GM18520 (cell line): ENCODE data around the gene RAP1B.
"Not testable (repeated sequence)": the region's sequence is repeated elsewhere in the genome, so short reads cannot be mapped to it uniquely, and the experiment has no call there.

Experiments
- ATAC-seq: cut with Tn5 transposase; IDR thresholded peaks from one replicate; pipeline ENCODE4 v1.9.1; 2021; ENCODE audit not compliant: unreplicated experiment

Gene RAP1B

DNA sequence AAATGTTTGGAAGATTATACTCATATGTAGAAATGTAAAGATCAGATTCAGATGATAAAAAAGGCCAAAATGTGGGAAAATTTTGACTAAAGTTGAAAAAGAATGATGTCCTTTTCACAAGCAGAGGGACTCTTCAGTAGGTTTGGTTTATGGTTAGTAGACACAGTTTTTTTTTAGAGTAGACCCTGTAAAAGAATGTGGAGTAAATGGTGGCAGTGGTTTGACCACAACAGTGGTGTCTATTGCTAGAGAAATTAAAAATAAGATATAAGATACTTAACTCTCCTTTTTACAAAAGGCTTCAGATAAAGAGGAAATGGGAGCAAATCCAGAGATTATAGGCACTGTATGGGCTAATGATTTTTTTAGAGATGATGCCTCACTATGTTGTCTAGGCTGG, 21.8 kb downstream of the RAP1B start:
- ATAC-seq = no peak

DNA sequence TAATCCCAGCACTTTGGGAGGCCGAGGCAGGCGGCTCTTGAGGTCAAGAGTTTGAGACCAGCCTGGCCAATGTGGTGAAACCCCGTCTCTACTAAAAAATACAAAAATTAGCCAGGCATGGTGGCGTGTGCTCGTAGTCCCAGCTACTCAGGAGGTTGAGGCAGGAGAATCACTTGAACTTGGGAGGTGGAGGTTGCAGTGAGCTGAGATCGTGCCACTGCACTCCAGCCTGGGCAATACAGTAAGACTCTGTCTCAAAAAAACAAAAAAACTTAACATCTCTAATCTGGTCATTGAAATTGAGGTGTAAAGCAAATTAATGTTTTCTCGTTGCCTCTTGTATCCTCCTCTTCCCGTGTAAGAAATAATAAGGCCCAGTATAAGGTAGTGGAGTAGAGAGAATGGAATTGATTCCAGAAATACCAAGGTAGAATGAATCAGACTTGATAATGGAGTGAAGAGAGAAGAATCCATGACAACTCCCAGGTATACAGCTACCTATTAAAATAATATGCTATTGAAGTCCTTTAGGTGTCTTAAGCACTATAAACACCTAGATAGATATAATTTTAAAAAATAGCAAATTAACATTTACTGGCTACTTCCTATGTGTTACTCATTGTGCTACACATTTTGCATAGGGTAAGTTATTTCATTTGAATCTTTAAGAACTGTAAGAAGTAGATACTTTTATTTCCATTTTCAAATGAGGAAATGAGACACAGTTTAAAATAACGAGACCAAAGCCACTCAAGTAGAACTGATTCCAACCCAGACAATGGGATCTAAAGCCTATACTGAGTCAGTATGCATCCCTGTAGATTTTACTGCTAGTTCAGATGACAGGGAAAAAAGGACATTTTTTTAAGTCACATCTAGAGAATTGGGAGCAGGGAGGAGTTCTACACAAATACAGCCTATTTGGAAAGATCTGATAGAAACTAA, 23.2 kb downstream of the RAP1B start:
- ATAC-seq = peak; percentile 31

DNA sequence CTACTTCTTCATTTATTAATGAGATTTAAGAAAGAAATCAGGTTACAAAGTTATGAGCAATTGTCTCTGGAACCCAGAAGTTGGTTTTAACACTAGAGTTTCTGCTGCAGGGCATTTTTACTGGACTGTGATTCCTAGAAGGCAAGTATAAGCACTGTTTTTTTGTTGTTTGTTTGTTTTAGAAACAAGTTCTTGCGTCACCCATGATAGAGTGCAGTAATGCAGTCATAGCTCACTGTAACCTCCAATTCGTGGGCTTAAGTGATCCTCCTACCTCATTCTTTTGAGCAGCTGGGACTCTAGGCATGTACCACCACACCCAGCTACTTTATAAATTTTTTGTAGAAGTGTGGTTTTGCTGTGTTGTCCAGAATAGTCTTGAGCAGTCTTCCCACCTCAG, 25.6 kb downstream of the RAP1B start:
- no peak for ATAC-seq

DNA sequence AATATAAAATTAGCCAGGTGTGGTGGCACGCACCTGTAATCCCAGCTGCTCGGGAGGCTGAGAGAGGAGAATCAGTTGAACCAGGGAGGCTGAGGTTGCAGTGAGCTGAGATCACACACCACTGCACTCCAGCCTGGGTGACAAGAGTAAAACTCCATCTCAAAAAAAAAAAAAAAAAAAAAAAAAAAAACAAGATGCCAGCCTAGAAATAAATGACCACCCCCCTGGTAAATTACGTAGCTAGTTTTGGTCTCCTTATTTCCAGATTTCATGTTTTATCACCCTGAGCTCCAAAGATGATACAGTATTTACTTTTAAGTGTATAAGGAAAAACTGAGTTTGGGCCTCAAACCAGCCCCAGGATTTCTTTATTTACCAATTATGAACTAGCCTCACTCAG, 26.7 kb downstream of the RAP1B start:
- not testable (repeated sequence) for ATAC-seq

DNA sequence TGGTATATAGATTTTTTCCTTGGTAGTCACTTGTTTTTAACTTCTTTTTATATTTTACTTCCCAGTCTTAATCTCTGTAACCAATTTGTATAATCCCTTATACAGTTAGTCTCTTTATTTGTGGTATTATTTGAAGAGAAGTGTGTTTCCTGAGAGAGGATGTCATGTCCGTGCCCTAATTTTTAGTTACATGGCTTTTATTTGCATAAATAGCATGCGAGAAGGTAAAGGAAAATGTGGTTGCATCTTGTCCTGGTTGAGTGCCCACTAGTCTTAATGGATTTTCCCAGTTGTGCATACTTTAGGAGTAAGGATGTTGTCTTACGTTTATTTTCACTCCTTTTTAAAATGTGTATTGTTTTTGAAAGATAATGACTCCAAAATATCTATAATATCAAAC, 27.5 kb downstream of the RAP1B start:
- no peak for ATAC-seq

DNA sequence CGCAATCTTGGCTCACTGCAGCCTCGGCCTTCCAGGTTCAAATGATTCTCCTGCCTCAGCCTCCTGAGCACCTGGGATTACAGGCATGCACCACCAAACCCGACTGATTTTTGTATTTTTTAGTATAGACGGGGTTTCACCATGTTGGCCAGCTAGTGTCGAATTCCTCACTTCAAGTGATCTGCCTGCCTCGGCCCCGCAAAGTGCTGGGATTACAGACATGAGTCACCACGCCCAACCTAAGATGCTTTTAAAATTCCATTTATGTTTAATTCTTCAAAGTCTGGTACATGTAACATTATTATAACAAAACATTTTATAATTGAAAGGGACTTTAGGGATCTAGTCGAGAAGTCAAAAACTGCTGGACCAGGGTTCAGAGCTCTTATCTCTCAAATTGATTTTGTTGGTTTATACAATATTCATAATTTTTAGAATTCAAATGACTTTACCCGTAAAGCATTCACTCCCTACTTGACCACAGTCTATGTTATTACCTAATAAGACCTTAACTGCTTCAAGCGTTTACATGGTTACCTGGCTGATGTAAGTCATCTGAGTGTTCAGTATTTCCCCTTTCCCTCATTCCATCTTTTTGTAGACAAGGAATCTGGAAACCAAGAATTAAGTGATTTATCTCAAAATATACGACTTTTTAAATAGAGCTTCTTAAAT, 28.2 kb downstream of the RAP1B start:
- ATAC-seq = no peak

DNA sequence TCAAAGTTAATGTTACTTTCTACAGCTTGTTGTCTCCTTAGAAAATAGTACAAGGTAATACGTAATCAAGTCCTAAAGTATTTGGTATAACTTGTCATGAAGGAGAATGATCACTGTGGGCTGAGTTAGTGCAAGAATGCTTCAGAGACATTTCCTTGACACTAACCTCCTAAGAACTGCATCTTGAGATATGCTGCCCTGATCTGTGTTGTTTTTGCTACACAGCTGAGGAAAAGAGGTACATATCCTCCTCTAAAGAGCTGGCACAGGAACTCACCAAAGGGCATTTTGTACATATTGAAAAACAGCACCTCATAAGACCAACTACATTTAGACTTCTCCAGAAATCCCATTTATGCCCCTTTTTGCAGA, 28.7 kb downstream of the RAP1B start:
- ATAC-seq = no peak

DNA sequence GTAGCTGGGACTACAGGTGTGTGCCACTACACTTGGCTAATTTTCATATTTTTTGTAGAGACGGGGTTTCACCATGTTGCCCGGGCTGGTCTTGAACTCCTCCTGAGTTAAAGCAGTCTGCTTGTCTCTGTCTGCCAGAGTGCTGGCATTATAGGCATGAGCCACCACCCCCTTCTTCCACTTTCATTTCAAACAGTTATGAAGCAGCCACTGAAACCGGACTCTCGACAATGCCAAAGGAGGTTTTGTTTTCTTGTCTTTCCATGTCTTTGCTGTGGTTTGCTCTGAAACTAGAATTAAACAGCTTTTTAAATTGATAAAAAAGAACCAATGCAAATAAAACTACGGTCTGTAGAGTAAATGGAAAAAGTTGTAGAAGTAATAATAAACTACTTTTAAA, 30.4 kb downstream of the RAP1B start:
- peak; percentile 83 for ATAC-seq

DNA sequence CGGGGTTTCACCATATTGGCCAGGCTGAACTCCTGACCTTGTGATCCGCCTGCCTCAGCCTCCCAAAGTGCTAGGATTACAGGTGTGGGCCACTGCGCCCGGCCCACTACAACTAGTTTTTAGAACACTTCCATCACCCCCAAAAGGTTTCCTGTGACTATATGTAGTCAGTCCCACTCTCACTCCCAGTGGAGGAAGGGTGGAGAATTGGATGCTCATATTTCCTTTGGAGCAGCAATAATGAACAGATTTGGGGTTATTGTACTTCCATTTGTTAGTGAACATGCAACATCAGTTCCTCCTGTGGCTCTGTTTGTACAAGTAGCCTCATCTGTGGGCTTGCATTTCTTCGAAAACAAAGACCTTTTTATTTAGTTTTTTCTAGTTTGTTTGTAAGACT, 35.8 kb downstream of the RAP1B start:
- ATAC-seq = no peak

DNA sequence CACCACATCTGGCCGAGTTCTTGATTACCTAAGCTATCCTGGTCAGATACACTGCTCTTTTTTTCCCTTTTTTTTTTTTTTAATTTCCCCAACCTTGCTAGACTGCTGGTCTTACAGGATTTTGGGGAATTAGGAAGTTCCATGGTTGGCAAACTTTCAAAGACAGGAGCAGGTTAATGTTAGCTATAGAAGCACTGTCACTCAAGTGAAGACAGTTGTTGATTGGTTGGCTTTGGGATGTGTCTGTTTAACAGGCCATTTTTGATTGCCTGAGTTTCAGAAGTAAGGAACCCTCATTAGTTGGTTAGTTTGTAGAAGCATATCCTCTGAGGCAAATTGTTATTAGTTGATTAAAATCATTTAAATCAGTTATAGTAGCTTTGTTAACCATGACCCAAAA, 36.8 kb downstream of the RAP1B start:
- no peak for ATAC-seq

DNA sequence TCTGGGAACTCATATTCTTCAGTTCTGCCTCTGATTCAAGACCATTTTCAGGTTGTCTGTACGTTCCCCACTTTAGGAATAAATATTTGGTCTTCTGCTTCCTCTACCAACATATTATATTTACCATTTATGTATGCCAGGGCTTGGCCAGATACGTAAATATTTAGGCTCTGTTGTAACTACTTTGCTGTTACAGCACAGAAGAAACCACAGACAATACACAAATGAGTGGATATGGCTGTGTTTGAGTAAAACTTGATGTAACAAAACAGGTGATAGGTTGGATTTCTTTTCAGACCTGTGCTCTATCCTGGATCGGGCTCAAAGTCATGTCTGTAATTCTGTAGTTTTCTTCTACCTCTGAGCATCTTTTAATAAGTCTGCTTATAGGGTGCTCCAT, 37.5 kb downstream of the RAP1B start:
- no peak for ATAC-seq

DNA sequence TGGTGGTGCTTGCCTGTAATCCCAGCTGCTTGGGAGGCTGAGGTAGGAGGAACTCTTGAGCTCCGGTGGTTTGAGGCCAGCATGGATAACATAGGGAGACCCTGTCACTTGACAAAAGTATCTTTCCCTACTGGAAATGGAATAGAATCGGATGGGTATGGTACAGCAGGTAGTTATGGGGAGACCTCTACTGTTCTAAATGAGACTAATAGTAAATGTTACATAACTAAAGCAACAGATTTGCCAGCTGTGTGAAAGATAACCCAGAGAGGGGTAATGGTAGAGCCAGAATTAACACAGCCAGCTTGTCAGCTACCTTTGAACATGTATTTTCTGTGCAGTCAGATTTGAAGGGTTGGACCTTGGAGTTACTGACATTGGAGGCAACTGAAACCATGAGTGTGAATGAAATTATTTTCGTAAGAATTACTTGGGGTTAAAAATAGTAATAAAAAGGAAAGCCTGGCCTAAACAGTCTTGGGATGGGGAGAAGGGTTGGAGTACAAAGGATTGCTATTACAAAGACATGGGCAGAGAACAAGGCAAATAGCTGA, 54.4 kb downstream of the RAP1B start:
- no peak for ATAC-seq

DNA sequence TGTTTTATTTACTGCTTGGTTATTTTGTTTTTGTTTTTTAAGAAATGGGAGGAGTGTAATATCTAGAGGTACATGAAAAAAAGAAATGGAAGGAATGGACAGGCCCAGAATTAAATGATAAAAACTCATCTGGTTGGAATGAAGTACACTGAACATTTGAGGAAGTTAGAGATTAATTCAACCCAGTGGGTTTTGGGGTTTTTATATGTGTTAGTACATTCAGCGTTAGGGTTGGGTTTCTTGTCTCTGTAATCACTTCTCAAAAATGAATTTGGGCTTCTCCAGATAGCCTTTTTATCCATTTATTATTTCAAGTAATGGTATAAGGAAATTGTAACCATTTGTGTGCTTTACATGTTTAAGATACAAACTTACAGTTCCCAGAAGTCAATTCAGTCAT, 56.6 kb downstream of the RAP1B start:
- no peak for ATAC-seq

DNA sequence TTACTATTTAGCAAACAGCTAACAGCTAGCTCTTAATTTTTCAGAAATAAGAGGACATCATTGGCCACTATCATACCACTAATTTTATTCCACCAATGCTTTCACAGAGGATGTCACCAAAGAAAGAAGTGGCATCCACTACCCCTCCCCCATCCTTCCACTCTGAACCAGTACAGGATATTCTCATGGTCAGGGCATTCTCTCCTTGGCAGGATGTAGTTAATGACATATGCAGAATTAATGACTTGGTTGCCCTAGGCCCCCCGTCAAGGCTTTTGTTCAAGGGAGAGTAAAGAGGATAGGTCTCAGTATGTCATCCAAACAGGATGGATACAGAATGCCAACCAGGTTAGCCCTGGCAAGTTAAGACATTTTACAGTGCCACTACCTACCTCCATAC, 57.2 kb downstream of the RAP1B start:
- ATAC-seq = no peak

DNA sequence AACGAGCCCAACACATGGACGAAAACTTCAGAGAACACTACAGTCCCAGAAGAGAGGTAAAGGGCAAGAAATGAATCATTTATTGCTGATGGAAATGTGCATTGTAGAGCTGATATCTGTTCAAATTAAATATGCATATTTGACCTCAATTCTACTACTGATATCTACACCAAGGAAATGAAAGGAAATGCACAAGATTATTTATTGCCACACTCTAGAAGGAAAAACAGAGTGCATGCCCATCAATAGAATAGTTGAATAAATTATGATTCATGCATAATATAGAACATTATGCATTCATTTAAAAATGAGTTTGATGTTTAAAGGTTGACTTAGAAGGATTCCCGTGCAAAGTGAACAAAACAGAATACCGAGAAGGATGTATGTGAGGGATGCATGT, 60.5 kb downstream of the RAP1B start:
- ATAC-seq = no peak

DNA sequence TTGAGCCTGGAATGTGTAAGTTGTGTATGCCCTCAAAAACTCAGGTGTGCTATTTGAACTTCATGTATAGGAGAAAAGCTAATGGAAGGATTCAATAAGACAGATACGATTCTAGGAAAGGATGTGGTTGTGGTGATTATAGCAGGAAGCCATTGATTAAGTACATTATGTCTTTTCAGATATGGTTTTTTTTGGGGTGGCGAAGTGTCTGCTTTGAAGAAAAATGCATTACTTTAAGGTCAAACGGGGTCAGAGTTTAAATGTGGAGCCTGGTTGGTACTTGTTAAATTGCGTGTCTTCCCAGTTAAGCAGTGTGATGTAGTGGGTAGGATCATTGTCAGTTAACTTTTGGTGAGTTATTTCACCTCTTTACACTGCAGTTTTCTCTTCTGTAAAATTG, 63.1 kb downstream of the RAP1B start:
- ATAC-seq = no peak

DNA sequence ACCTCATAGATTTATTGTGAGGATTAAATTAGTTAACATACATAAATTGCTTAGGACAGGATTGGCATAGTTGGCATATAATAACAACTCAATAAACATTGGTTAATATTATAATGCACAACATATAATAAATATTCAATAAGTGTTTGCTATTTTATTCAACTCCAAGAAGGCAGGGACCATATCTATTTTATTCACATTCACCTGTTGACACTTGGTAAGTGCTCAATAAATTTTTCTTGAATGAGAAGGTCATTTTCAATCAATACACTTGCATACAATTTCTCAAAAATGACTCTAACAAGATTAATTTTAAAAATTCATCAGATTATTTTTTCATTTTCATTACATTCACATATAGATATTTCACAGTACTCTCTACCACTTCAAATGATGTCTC, 63.7 kb downstream of the RAP1B start:
- ATAC-seq = no peak

DNA sequence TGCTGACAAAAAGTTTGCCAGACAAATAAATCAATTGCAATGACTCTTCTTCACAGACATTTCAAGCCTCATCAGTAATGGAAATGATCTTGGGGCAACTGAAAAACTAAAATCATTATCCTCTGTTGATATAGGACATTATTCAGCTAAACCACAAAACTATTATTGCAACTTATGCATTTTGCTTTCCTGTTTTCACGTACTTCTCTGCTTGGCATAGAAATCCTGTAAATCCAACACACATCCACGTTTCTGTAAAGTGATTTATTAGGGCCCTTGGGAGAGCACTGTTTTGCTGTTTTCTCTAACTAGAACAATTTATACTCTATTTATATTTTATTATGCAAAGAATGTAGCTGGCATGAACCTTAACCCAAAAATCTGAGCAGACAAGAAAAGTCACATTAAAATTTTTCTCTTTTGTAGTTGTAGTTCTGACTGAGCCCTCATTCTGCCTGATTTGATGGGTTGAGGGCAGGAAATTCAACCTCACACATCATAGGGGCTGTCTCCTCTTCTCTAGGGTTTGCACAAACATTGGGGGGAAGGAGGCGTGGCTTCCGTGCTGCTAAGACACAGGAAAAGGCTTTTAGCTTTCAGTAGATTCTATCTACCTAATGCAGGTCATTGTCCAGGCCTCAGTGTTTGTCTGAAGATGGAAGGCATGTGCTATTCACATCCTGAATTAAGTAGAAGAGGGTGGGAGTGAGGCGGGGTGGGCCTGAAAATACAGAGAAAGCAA, 64.6 kb downstream of the RAP1B start:
- ATAC-seq = no peak

DNA sequence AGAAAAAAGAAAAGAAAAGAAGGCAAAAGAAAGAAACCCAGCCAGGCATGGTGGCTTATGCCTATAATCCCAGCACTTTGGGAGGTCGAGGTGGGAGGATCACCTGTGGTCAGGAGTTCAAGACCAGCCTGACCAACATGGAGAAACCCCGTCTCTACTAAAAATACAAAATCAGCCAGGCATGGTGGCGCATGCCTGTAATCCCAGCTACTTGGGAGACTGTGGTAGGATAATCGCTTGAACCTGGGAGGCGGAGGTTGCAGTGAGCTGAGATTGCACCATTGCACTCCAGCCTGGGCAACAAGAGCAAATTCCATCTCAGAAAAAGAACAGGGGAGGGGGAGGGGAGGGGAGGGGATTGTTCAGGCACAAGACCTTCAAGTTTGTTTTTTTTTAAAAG, 66.2 kb downstream of the RAP1B start:
- ATAC-seq = not testable (repeated sequence)

DNA sequence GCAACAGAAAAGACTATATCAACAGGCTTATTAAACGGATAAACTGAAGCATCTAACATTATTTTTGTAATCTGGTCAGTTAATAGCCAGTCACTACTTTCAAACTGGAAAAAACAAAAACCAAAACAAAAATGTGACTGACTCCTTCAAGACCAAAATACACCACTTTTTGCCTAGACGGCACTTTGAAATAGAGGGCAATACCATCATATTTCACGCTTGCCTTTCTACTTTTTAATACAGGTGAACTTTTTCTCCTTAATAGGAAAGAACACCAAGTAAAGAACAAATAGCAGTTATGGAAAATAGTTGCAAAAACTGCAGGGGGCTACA, 75.5 kb downstream of the RAP1B start:
- ATAC-seq = no peak

DNA sequence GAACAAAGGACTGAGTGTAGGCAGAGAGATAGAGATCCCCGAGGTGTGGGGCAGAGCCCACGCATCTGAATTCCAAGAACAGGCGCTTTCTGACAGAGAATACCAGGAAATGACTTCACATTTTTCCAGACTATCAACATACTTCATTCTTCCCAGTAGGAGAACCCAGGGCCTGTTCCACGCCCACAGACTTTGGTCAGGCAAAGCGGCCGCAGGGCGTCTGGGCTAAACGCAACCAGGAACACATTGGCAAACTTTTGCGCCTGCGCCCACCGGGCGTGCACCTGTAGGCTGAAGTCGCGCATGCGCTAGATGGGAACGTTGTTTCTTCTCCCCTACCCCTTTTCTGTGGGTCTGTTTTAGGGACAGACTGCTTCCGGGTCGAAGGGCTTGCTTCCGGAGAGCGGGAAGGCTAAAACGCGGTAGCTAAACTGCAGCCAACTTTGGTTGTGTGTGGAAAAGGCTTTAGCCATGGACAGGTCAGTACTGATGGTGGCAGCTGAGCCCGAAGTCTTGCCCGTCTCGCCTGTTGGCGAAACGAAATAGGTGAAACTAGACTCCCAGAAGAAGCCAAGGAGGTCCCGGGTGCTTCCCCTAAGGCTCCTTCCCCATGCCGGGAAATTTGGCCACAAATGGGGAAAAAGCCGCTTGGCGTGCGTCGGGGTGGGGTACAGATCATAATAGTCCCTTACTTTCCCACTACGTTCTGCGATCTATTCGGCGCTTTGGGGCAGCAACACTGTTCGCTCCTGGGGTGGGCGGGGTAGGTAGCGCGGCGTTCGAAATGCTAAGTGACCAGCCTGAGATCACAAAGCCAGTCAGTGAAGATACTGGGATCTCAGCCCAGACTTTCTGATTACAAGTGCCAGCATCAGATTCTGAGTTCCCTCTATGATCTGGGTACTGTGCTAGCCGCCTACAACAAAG, 76.2 kb downstream of the RAP1B start, which contains the start of gene NUP107:
NUP107 (plus strand) TSS at position 384 of the 927 bp plus-strand sequence; CDS start at position 472, 88 bp downstream.
- ATAC-seq = peak; percentile 97
